GM12873 (cell line): ENCODE results near the gene EP300.

Source experiments
- CTCF ChIP-seq: IDR thresholded peaks from 2 replicates; pipeline ENCODE4 v1.5.1; 2012; ENCODE audit warnings: low read depth, mild to moderate bottlenecking, moderate library complexity, low read length, control low read depth; ENCODE audit not compliant: insufficient read depth; ENCODE audit errors: missing control alignments

Gene EP300

GRCh38 chr22:41178425-41178975 lies 86.1 kb downstream of the EP300 start:
- TF ChIP-seq CTCF = no peak

GRCh38 chr22:41180926-41181325 lies 88.5 kb downstream of the EP300 start:
- no peak for TF ChIP-seq CTCF

- TF ChIP-seq CTCF = no peak
Observed at GRCh38 chr22:41181349-41182241, 89.2 kb downstream of the EP300 start.

GRCh38 chr22:41184679-41185078 lies 92.3 kb downstream of the EP300 start:
- TF ChIP-seq CTCF = no peak

GRCh38 chr22:41191467-41191866 lies 99.1 kb downstream of the EP300 start:
- no peak for TF ChIP-seq CTCF

- TF ChIP-seq CTCF = no peak
Observed at GRCh38 chr22:41193829-41194228, 101.4 kb downstream of the EP300 start.

GRCh38 chr22:41197038-41197972 lies 104.9 kb downstream of the EP300 start:
- no peak for TF ChIP-seq CTCF
